ENCODE data around the gene SOHLH1.

Gene SOHLH1

DNA sequence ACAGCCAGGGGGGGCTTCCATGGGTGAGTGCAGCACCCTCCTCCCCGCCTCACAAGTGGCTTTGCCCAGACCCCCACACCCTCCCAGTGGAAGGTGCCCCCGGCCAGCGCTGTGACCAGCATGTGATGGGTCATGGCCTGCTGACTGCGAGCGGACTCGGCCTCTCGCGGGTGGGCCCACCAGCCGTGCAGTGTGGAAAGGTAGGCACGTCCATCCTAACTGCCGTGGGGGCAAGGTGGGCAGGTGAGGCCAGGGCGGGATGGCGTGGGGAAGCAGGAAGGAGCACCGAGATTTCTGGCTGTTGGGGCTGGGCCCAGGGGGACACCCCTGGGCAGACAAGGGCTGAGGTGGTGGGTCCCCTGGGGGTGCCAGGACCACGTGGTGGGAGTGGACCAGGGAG lies 12.1 kb downstream of the SOHLH1 start:
- H3F3A ChIP-seq (ENCODE audit: insufficient read depth, low read length), result no peaks in the 10 kb centered on the region
- H3K4me1 ChIP-seq (ENCODE audit: low read length), result no peaks in the 10 kb centered on the region
- DNase-seq, result no peak
- TF ChIP-seq EZH2 (optimal IDR thresholded peaks at IDR 0.05; ENCODE audit: low read depth, low read length) (no peak), EZH2phosphoT487 (IDR thresholded peaks at IDR 0.05; ENCODE audit: low read length) (no peak)
- TF ChIP-seq, protein P1, sequence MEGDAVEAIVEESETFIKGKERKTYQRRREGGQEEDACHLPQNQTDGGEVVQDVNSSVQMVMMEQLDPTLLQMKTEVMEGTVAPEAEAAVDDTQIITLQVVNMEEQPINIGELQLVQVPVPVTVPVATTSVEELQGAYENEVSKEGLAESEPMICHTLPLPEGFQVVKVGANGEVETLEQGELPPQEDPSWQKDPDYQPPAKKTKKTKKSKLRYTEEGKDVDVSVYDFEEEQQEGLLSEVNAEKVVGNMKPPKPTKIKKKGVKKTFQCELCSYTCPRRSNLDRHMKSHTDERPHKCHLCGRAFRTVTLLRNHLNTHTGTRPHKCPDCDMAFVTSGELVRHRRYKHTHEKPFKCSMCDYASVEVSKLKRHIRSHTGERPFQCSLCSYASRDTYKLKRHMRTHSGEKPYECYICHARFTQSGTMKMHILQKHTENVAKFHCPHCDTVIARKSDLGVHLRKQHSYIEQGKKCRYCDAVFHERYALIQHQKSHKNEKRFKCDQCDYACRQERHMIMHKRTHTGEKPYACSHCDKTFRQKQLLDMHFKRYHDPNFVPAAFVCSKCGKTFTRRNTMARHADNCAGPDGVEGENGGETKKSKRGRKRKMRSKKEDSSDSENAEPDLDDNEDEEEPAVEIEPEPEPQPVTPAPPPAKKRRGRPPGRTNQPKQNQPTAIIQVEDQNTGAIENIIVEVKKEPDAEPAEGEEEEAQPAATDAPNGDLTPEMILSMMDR (IDR thresholded peaks at IDR 0.05; ENCODE audit: low read length), result no peak
- H3K79me2 ChIP-seq (ENCODE audit: low read length), result no peaks in the 10 kb centered on the region
- no peaks in the 10 kb centered on the region for H3K9me3 ChIP-seq (replicated peaks; ENCODE audit: insufficient read depth, low read length)
- no peaks in the 10 kb centered on the region for H3K36me3 ChIP-seq (replicated peaks; ENCODE audit: insufficient read depth, low read length)
- H3K9me2 ChIP-seq (replicated peaks; ENCODE audit: insufficient read depth, low read length), result no peaks in the 10 kb centered on the region
- H3K4me2 ChIP-seq (ENCODE audit: low read depth, low read length), result no peak overlapping the region
- peaks cover 90% of the 10 kb centered on the region for H3K27me3 ChIP-seq (replicated peaks; ENCODE audit: insufficient read depth, low read length)
- H2AFZ ChIP-seq (ENCODE audit: low read length), result no peak overlapping the region
- H3K27ac ChIP-seq (ENCODE audit: low read length), result no peak overlapping the region
- no peak overlapping the region for H3K4me3 ChIP-seq (ENCODE audit: low read length)
- H4K20me1 ChIP-seq (ENCODE audit: insufficient read depth, low read length), result no peaks in the 10 kb centered on the region
- no peak overlapping the region for H3K9ac ChIP-seq (ENCODE audit: low read length)

DNA sequence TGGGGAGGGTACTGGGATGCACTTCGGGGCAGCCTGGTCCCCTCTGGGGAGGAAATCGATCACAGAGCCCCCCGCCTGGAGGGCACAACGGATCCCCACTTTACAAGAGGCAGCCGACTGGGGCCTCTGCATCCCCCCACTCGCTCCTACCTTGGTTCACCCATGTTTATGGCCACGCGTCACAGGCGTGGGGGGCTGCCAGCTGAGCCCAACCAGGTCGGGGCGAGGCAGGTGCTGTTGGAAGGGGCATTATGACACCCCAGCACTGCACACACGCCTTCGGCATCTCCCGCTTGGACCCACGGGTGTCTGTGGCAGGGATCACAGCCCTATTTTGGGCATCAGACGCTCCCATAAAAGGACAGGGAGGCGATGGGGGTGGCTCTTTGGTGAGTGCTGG lies 14.6 kb downstream of the SOHLH1 start:
- no peaks in the 10 kb centered on the region for H4K20me1 ChIP-seq (ENCODE audit: insufficient read depth, low read length)
- H3K9me2 ChIP-seq (replicated peaks; ENCODE audit: insufficient read depth, low read length), result no peaks in the 10 kb centered on the region
- no peak overlapping the region for H3K4me2 ChIP-seq (ENCODE audit: low read depth, low read length)
- DNase-seq, result no peak
- H3K36me3 ChIP-seq (replicated peaks; ENCODE audit: insufficient read depth, low read length), result no peaks in the 10 kb centered on the region
- H3K27ac ChIP-seq (ENCODE audit: low read length), result no peak overlapping the region
- TF ChIP-seq EZH2phosphoT487 (IDR thresholded peaks at IDR 0.05; ENCODE audit: low read length) (no peak), EZH2 (optimal IDR thresholded peaks at IDR 0.05; ENCODE audit: low read depth, low read length) (no peak)
- TF ChIP-seq, protein P1 (IDR thresholded peaks at IDR 0.05; ENCODE audit: low read length), result no peak
- no peaks in the 10 kb centered on the region for H3K9me3 ChIP-seq (replicated peaks; ENCODE audit: insufficient read depth, low read length)
- peaks cover 91% of the 10 kb centered on the region for H3K27me3 ChIP-seq (replicated peaks; ENCODE audit: insufficient read depth, low read length)
- no peaks in the 10 kb centered on the region for H3K4me1 ChIP-seq (ENCODE audit: low read length)
- no peaks in the 10 kb centered on the region for H3F3A ChIP-seq (ENCODE audit: insufficient read depth, low read length)
- H3K79me2 ChIP-seq (ENCODE audit: low read length), result no peaks in the 10 kb centered on the region
- H3K9ac ChIP-seq (ENCODE audit: low read length), result no peak overlapping the region
- no peak overlapping the region for H2AFZ ChIP-seq (ENCODE audit: low read length)
- no peak overlapping the region for H3K4me3 ChIP-seq (ENCODE audit: low read length)

GRCh38 chr9:135683401-135684034 lies 15.8 kb downstream of the SOHLH1 start:
- TF ChIP-seq, protein P1 (IDR thresholded peaks at IDR 0.05; ENCODE audit: low read length), result no peak
- no peak for TF ChIP-seq EZH2 (optimal IDR thresholded peaks at IDR 0.05; ENCODE audit: low read depth, low read length)
- no peak for TF ChIP-seq EZH2phosphoT487 (IDR thresholded peaks at IDR 0.05; ENCODE audit: low read length)
- no peaks in the 10 kb centered on the region for H3K79me2 ChIP-seq (ENCODE audit: low read length)
- DNase-seq, result no peak

More at GRCh38 chr9:135683401-135684034, 15.8 kb downstream of the SOHLH1 start:
- Histone ChIP-seq H3K4me2 (ENCODE audit: low read depth, low read length) (no peak overlapping the region), H3K4me3 (ENCODE audit: low read length) (no peak overlapping the region), H3K27ac (ENCODE audit: low read length) (no peak overlapping the region), H3F3A (ENCODE audit: insufficient read depth, low read length) (no peaks in the 10 kb centered on the region), H2AFZ (ENCODE audit: low read length) (no peak overlapping the region), H3K9ac (ENCODE audit: low read length) (no peak overlapping the region), H3K36me3 (replicated peaks; ENCODE audit: insufficient read depth, low read length) (no peaks in the 10 kb centered on the region), H3K27me3 (replicated peaks; ENCODE audit: insufficient read depth, low read length) (peaks cover 84% of the 10 kb centered on the region), H3K9me3 (replicated peaks; ENCODE audit: insufficient read depth, low read length) (no peaks in the 10 kb centered on the region), H4K20me1 (ENCODE audit: insufficient read depth, low read length) (no peaks in the 10 kb centered on the region), H3K4me1 (ENCODE audit: low read length) (no peaks in the 10 kb centered on the region), H3K9me2 (replicated peaks; ENCODE audit: insufficient read depth, low read length) (no peaks in the 10 kb centered on the region)
